Renal pelvis (tissue), 4 donors: Measurements from ENCODE around the gene NR2E3. TPM values are rescaled to one million over a fixed set of nuclear protein-coding genes. Genes with fewer than 3 reads are reported as not detected.

Source experiments
- DNase-seq: peaks from one replicate; pipeline ENCODE4 v3.0.0-alpha.2; 2013
- polyA plus RNA-seq, 3 donors: library from polyadenylated mRNA; unstranded; fragments of 120-200 nt; gene quantifications; one replicate each; pipeline ENCODE4 v1.2.1, GENCODE V29; 2013; ENCODE audit not compliant: insufficient read length in 3 of 3

The NR2E3 gene
- polyA plus RNA-seq, 3 donors, result 0.54 to 1.1 (median 0.99) TPM

DNA sequence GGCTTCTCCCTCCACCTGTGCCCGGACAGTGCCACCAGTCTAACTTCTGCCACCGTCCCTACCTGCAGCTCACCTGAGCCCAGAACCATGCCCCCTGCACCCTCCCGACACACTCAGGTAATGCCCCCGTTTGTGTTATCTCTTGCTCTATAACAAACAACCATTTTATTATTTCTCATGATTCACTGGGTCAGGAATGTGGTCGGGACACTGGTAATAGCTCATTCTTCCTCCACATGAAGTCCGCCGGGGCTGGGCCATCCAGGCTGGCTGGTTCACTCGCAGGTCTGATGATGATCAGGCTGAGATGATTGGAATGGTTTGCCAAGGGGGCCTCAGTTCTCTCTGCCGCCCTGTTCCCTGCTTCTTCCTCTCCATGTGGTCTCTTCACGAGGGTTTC lies 20.3 kb upstream of the NR2E3 start:
- DNase-seq, result no peak

- DNase-seq, result no peak
Measured at GRCh38 chr15:71791975-71792374, 18.4 kb upstream of the NR2E3 start.

DNA sequence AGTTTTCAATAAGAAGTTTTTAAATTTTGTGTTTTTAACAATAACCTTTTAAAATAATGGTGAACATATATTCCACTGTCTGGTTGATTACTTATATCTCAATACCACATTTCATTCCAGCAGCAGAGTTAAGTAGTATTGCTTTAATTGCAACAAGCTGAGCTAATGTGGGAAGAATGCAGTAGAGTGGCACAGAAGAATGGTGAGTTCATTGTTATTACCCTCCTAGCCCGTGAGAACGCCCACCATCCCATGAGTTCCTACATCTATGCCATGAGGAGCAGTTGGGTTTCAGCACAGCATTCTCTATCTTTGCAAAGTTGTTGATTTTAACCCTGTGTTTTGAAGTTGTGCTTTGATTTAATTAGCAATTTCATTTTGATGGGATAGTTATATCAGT lies 17.8 kb upstream of the NR2E3 start:
- no peak for DNase-seq

DNA sequence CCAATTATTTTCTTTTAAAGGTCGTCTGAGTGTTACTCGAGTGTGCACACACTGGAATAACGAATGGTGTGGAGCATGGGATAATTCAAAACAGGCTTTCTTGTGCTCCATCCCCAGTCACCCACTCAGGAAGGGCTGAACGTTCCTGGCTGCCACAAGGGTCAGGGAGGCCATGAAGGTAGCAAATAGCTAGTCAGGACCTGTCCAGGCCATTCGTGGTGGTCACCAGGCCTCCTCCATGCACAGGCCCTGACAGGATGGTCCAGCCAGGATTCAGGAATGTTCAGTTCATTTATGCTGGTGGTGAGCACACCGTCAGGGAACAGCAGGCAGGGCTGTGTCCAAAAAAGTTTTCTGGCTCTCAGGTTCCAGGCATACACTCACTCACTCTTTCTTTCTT lies 11.7 kb upstream of the NR2E3 start:
- DNase-seq, result no peak

- DNase-seq, result no peak
Measured at GRCh38 chr15:71800190-71800589, 10.2 kb upstream of the NR2E3 start.

GRCh38 chr15:71800835-71801745 lies 9.3 kb upstream of the NR2E3 start:
- peak; percentile 80 for DNase-seq

DNA sequence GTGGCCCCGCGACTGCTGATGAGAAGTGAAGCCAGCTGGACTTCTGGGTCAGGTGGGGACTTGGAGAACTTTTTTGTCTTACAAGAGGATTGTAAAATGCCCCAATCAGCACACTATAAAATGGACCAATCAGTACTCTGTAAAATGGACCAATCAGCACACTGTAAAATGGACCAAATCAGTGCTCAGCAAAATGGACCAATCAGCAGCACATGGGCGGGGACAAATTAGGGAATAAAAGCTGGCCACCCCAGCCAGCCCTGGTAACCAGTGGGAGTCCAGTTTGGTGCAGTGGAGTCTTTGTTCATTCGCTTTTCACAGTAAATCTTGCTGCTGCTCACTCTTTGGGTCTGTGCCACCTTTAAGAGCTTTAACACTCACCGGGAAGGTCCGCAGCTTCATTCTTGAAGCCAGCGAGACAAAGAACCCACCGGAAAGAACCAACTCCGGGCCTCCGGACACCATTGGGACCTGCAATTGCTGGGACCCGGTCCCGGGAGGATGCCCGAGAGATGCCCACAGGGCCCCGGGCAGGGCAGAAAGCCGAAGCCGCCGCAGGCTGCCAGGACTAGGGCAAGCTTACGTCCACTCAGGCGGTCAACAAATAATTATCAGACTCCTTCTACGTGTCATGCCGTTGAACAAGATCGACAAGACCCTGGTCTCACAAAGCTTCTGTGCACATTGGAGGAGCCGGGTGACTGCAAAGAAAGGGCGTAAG lies 8.3 kb upstream of the NR2E3 start:
- DNase-seq, result no peak

DNA sequence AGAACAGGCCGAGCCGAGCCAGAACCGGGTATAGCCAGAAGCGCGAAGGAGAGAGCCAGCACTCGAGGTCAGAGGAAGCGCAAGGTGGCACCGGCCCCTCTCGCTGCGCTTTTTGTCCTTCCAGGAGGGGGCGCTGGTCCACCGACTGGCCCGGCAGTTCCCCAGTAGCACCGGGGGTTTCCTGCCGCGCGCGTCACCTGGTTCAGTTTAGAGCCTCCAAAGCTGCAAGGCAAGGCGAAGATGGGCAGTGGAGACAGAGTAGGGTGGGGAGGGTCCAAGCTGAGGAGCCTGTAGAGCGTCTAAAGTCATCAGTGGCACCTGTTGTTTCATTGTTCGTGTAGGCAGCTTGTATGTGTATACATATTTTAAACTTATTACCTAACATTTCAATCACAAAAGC lies 7.6 kb upstream of the NR2E3 start:
- no peak for DNase-seq

DNA sequence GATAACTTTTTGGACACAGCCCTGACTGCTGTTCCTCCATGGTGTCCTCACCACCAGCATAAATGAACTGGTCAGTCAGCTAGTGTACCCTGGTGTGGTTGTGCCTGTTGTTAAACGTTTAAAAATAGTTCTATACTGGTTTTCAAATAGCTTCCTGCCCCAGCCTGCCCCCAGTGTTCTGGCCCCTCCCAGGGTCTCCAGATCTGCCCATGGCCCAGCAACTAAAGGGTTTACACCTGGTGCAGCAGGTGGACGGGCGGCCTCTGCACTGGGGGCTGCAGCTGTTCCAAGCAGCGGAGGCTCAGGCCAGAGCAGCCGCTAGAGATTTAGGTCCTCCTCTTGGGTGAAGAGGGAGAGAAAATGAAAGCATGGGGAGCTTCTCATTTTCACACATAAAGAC lies 6.1 kb upstream of the NR2E3 start:
- no peak for DNase-seq

GRCh38 chr15:71804695-71805470 lies 5.5 kb upstream of the NR2E3 start:
- DNase-seq, result no peak

- no peak for DNase-seq
Measured at GRCh38 chr15:71806452-71806931, 3.9 kb upstream of the NR2E3 start.

DNA sequence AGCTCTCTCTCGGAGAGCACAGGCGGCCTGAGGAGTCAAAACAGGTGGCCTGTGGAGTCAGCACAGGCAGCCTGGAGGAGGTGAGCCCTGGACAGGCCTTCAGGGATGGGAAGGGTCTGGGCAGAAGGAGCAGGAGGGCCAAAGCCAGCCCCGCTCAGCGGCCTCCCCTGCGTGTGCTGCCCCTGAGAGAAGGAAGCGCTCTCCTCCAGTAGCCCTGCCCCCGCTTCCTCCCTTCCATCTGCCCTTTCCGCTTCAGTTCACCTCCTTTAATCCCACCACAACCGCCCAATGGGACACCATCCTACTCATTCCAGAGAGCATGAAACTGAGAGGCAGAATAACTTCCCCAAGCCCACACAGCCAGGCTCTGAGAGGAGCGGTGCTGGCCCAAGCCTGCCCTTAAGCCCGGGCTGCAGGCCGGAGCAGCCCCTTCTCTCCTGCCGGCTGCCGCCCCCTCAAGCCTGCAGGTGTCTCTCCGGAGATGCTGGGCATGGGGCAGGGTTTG lies 3.2 kb upstream of the NR2E3 start:
- no peak for DNase-seq

GRCh38 chr15:71807691-71808091 lies 2.7 kb upstream of the NR2E3 start:
- DNase-seq, result no peak

DNA sequence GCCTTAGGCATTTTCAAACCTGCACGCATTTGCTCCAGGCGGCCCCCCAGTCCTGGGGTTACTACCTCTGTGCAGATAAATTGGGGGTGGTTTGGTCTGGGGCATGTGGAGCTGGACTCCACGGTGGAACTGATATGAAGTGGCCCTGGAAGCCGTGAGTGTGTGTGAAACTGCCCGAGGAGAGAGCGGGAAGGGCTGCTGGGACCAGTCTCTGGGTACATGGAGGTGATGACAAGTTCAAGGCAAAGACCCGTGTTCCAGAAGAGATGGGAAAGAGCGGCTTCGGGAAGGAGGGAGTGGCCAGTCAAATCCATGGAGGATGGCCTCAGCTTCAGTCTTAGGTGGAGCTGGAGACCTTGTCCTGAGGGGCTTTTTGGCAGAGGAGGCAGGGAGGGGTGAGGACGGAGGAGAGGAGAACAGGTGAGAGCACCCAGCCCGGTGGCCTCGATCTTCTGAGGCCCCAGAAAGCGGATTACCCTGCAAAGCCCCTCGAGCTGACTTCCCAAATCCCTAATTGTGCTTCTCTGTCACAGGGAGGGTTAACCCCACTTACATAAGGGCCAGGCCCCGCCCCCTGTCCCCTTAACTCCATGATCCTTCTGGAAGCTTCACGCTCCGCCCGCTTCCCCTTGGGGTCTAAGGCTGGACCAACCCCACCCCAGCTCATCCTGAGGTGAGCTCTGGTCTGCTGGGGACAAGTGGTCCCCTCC lies 1.9 kb upstream of the NR2E3 start:
- DNase-seq, result no peak

DNA sequence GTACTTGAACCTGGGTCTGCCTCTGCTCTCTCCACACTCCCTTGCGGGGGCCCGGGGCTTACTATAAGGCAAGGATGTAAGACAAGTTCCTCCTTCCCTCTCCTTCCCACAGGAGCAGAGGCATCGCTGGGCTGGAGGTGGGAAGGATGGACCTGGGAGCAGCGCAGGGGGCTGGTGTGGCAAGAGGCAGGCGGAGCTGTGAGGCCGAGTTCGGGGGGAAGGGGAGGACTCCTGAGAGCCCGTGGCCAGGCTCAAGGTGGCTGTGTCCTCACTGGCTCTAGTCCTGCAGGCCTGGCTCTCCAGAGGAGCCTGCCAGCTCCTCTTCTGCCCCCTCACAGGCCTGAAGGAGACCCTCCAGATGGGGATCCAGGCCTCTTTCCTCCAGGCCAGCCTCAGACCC lies 1.0 kb upstream of the NR2E3 start:
- no peak for DNase-seq

DNA sequence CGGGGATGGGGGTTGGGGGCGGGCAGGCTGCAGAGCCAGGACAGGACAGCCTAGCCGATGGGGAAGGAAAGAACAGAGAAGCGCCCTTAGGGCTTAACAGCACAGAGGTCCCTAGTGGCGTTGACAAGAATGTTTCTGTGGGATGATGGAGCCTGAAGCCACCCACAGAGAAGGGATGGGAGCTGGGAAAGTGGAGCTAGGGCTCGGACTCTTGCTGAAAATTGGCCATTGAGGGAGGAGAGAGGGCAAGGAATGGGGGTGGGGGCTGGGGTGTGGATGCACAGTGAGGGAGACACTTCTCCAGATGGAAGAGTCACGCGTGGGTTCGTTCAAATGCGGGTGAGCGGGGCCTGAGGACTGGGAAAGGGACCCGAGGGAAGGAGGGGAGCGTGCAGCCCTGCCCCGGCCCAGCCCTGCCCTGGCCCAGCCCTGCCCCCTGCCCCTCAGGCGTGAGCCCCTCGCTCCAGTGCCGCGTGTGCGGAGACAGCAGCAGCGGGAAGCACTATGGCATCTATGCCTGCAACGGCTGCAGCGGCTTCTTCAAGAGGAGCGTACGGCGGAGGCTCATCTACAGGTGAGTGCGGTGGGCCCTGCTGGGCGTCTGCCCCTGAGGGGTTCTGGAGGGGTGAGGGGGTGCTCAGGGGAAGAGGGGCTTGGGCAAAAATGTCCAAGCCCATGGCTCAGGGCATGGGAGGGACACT lies 832 bp downstream of the NR2E3 start:
- no peak for DNase-seq

- DNase-seq, result no peak
Measured at GRCh38 chr15:71811752-71812735, 1.7 kb downstream of the NR2E3 start.

GRCh38 chr15:71812966-71813722 lies 2.8 kb downstream of the NR2E3 start:
- DNase-seq, result no peak
